Spleen (tissue), 11 donors: ENCODE data around the gene SMAD5. TPM values are rescaled to one million over a fixed set of nuclear protein-coding genes. Genes with fewer than 3 reads are reported as not detected.

Source experiments
- DNase-seq: peaks from one replicate; pipeline ENCODE4 v3.0.0-alpha.2; 2020
- H3K27ac ChIP-seq, 8 donors: fragments of 200-600 bp; sonication (generic) in 7 of 8; 1 replicate in 4 of 8; 2 replicates in 4 of 8; pipeline versions ENCODE4 v1.5.0 to v1.8.0; 2016 to 2021; ENCODE audit warnings: inconsistent platforms in 4 of 8, mild to moderate bottlenecking in 4 of 8, moderate library complexity in 1 of 8
- H3K27me3 ChIP-seq, 7 donors: fragments of 200-600 bp; sonication (generic) in 6 of 7; replicated peaks in 1 of 7; 1 replicate in 4 of 7; 2 replicates in 3 of 7; pipeline versions ENCODE4 v1.5.0 to v1.8.0; 2016 to 2021; ENCODE audit warnings: inconsistent platforms in 3 of 7, mild to moderate bottlenecking in 1 of 7
- H3K36me3 ChIP-seq, 6 donors: fragments of 200-600 bp; sonication (generic) in 5 of 6; 1 replicate in 4 of 6; 2 replicates in 2 of 6; pipeline versions ENCODE4 v1.5.0 to v1.8.0; 2016 to 2021; ENCODE audit warnings: inconsistent platforms in 2 of 6
- H3K4me1 ChIP-seq, 6 donors: fragments of 200-600 bp; sonication (generic) in 5 of 6; 1 replicate in 3 of 6; 2 replicates in 3 of 6; pipeline versions ENCODE4 v1.5.0 to v1.8.0; 2016 to 2021; ENCODE audit warnings: inconsistent platforms in 3 of 6
- H3K4me3 ChIP-seq, 8 donors: fragments of 200-600 bp; sonication (generic) in 7 of 8; 1 replicate in 4 of 8; 2 replicates in 4 of 8; pipeline versions ENCODE4 v1.5.0 to v1.8.0; 2016 to 2021; ENCODE audit warnings: inconsistent platforms in 4 of 8, mild to moderate bottlenecking in 4 of 8, moderate library complexity in 2 of 8
- H3K9me3 ChIP-seq, 8 donors: fragments of 200-600 bp; sonication (generic) in 7 of 8; 1 replicate in 4 of 8; 2 replicates in 4 of 8; pipeline versions ENCODE4 v1.5.0 to v1.8.0; 2016 to 2021; ENCODE audit warnings: inconsistent platforms in 4 of 8
- CTCF ChIP-seq, 11 experiments: fragments of 200-600 bp in 7 of 11; fragments of 450-650 bp in 4 of 11; sonication (generic) in 4 of 11; IDR thresholded peaks in 8 of 11; conservative IDR thresholded peaks in 3 of 11; 1 replicate in 7 of 11; 2 replicates in 4 of 11; pipeline versions ENCODE4 v1.4.0 to v1.8.0; 2016 to 2021; ENCODE audit warnings: antibody characterized with exemption in 11 of 11, inconsistent platforms in 4 of 11, mild to moderate bottlenecking in 1 of 11
- POLR2A ChIP-seq, 3 donors: fragments of 450-650 bp; IDR thresholded peaks; one replicate each; pipeline ENCODE4 v1.5.1; 2017; ENCODE audit warnings: antibody characterized with exemption in 3 of 3, mild to moderate bottlenecking in 1 of 3
- POLR2AphosphoS5 ChIP-seq, 3 donors: sonication (generic); formaldehyde crosslinking; IDR thresholded peaks; one replicate each; pipeline ENCODE4 v1.5.1; 2017; ENCODE audit warnings: antibody characterized with exemption in 3 of 3
- whole genome bisulfite sequencing, 5 donors: extraction: QIAGEN DNeasy Blood & Tissue Kit in 3 of 5; methylation state at CpG; one replicate each; pipeline versions ENCODE4 v1.1.5 to v1.1.7; 2013 to 2018; 5-methylcytosine and 5-hydroxymethylcytosine counted together
- intact Hi-C: fragments of 100-400 bp; cut with DNase I; formaldehyde crosslinking; loops from one replicate; pipeline ENCODE4 v1.15.0; 2023; ENCODE audit warnings: low total_unique reads
- polyA plus RNA-seq, 3 donors: library from polyadenylated mRNA; stranded (reverse); fragments of 200-250 nt; gene quantifications; one replicate each; pipeline ENCODE4 v1.2.1, GENCODE V29; 2013
- total RNA-seq, 7 donors: library from RNA; depleted of rRNA in 3 of 7; stranded (reverse); fragments of >200 nt in 3 of 7; fragmentation: NEBNext Ultra II Directional in 4 of 7; extraction: Animal tissue kit (Norgen Biotek cat#: 25700) in 4 of 7; gene quantifications; one replicate each; pipeline versions ENCODE4 v1.1.0 to v1.2.1, GENCODE V29; 2016 to 2021
- donor health status: healthy with polysubstance abuse.
- donor health status: DM: no; HTN: no; CAD: no; lungs with moderate emphysema.
- donor health status: DM: no; HTN: no; CAD: no.
- donor health status: Bipolar disorder and iron deficiency.
- donor health status: healthy.
- donor health status: DM: no; HTN: no; CAD: no.
- donor health status: DM: yes; HTN: yes; CAD: no.

SMAD5 gene
- total and polyA plus RNA-seq, 10 donors: 5.3 to 70.4 (median 52.8) TPM

GRCh38 chr5:136127560-136127959 lies 5.1 kb upstream of the SMAD5 start:
- no peak overlapping the region for H3K27ac ChIP-seq
- 85 to 92% (median 90%) methylated on average over 3 of the region's 3 CpGs for WGBS, 5 donors
- peaks cover 4 to 11% (median 7%) of the 10 kb centered on the region in 6 donors for H3K4me1 ChIP-seq
- TF ChIP-seq POLR2AphosphoS5 (IDR thresholded peaks at IDR 0.05) (no peak), CTCF (IDR thresholded peaks at IDR 0.05 in 8 of 11, conservative IDR thresholded peaks at IDR 0.05 in 3 of 11) (no peak), POLR2A (IDR thresholded peaks at IDR 0.05) (no peak)
- H3K4me3 ChIP-seq: no peak overlapping the region
- intact Hi-C loops: no loop called here
- no peaks in the 10 kb centered on the region for H3K9me3 ChIP-seq
- H3K36me3 ChIP-seq: no peaks in the 10 kb centered on the region
- H3K27me3 ChIP-seq: peaks cover 0 to 4% (median 0%) of the 10 kb centered on the region in 7 donors
- DNase-seq: no peak

- no peak for DNase-seq
- no peak overlapping the region for H3K4me3 ChIP-seq
- no peak for TF ChIP-seq CTCF (IDR thresholded peaks at IDR 0.05 in 8 of 11, conservative IDR thresholded peaks at IDR 0.05 in 3 of 11)
- no peak for TF ChIP-seq POLR2AphosphoS5 (IDR thresholded peaks at IDR 0.05)
- TF ChIP-seq POLR2A (IDR thresholded peaks at IDR 0.05): no peak
- no peak overlapping the region for H3K27ac ChIP-seq
- 84 to 90% (median 87%) methylated on average over 4 of the region's 4 CpGs for WGBS, 5 donors
- peaks cover 0 to 4% (median 0%) of the 10 kb centered on the region in 7 donors for H3K27me3 ChIP-seq
- peaks cover 4 to 13% (median 8%) of the 10 kb centered on the region in 6 donors for H3K4me1 ChIP-seq
- H3K9me3 ChIP-seq: no peaks in the 10 kb centered on the region
- intact Hi-C loops: no loop called here
- no peaks in the 10 kb centered on the region for H3K36me3 ChIP-seq
These were observed 4.2 kb upstream of the SMAD5 start for GRCh38 chr5:136128481-136128880.

GRCh38 chr5:136129445-136129844 lies 3.2 kb upstream of the SMAD5 start:
- intact Hi-C loops: no loop called here
- Histone ChIP-seq H3K36me3 (no peaks in the 10 kb centered on the region), H3K27ac (no peak overlapping the region), H3K4me1 (peaks cover 9 to 23% (median 17%) of the 10 kb centered on the region in 6 donors), H3K27me3 (peaks cover 0 to 4% (median 0%) of the 10 kb centered on the region in 7 donors), H3K4me3 (no peak overlapping the region), H3K9me3 (no peaks in the 10 kb centered on the region)
- 70 to 91% (median 81%) methylated on average over 1 of the region's 1 CpG for WGBS, 5 donors
- DNase-seq: no peak
- TF ChIP-seq CTCF (IDR thresholded peaks at IDR 0.05 in 8 of 11, conservative IDR thresholded peaks at IDR 0.05 in 3 of 11): no peak
- no peak for TF ChIP-seq POLR2AphosphoS5 (IDR thresholded peaks at IDR 0.05)
- TF ChIP-seq POLR2A (IDR thresholded peaks at IDR 0.05): no peak

GRCh38 chr5:136130581-136130980 lies 2.1 kb upstream of the SMAD5 start:
- H3K27ac ChIP-seq: no peak overlapping the region
- no peaks in the 10 kb centered on the region for H3K9me3 ChIP-seq
- no peak for DNase-seq
- H3K27me3 ChIP-seq: peaks cover 0 to 4% (median 0%) of the 10 kb centered on the region in 7 donors
- 87 to 97% (median 93%) methylated on average over 2 of the region's 2 CpGs for WGBS, 5 donors
- no peaks in the 10 kb centered on the region for H3K36me3 ChIP-seq
- intact Hi-C loops: no loop called here
- peaks cover 12 to 34% (median 28%) of the 10 kb centered on the region in 6 donors for H3K4me1 ChIP-seq
- H3K4me3 ChIP-seq: no peak overlapping the region
- no peak for TF ChIP-seq POLR2AphosphoS5 (IDR thresholded peaks at IDR 0.05)
- TF ChIP-seq CTCF (IDR thresholded peaks at IDR 0.05 in 8 of 11, conservative IDR thresholded peaks at IDR 0.05 in 3 of 11): no peak
- no peak for TF ChIP-seq POLR2A (IDR thresholded peaks at IDR 0.05)
